H1 (cell line): Measurements from ENCODE around the gene CTRL. TPM values are rescaled to one million over a fixed set of nuclear protein-coding genes. Genes with fewer than 3 reads are reported as not detected.

Experiments used
- CTCF ChIA-PET: fragments of 300-600 bp; sonication (Branson Sonifier 250); formaldehyde crosslinking; loops from one replicate; lab custom pipeline; 2021; ENCODE audit not compliant: partially characterized antibody; lab: Charles Lee
- POLR2A ChIA-PET: fragments of 300-600 bp; sonication (Branson Sonifier 250); formaldehyde crosslinking; loops from one replicate; lab custom pipeline; 2021; ENCODE audit warnings: inconsistent platforms; ENCODE audit not compliant: partially characterized antibody; lab: Charles Lee
- DNase-seq, 2 experiments: peaks; one replicate each; pipeline versions ENCODE4 v3.0.0 to v3.0.0-alpha.2; 2010 to 2022; ENCODE audit warnings: low spot score in 2 of 2, low read depth in 1 of 2, mixed read lengths in 1 of 2
- FAIRE-seq: peaks from 2 replicates; lab custom pipeline; 2011; peaks lifted over from hg19 to GRCh38; lab: Jason Lieb, UNC
- H2AFZ ChIP-seq: 2 replicates; pipeline ENCODE4 v1.8.1; 2012; ENCODE audit warnings: low read length, inconsistent platforms
- H2AK5ac ChIP-seq: 2 replicates; pipeline ENCODE4 v1.6.1; 2013; ENCODE audit warnings: low read depth, low read length
- H2BK120ac ChIP-seq: replicated peaks from 2 replicates; pipeline ENCODE3; 2013; ENCODE audit warnings: low read depth, low read length, inconsistent platforms
- H2BK12ac ChIP-seq: 2 replicates; pipeline ENCODE4 v1.6.1; 2013; ENCODE audit warnings: low read depth, low read length
- H2BK15ac ChIP-seq: 2 replicates; pipeline ENCODE4 v1.6.1; 2013; ENCODE audit warnings: low read length
- H2BK20ac ChIP-seq: 2 replicates; pipeline ENCODE4 v1.6.1; 2013; ENCODE audit warnings: low read length
- H2BK5ac ChIP-seq: 2 replicates; pipeline ENCODE4 v1.6.1; 2013; ENCODE audit warnings: low read depth, low read length
- H3K14ac ChIP-seq: 2 replicates; pipeline ENCODE4 v1.6.1; 2013; ENCODE audit warnings: inconsistent platforms; ENCODE audit not compliant: insufficient read length
- H3K18ac ChIP-seq: 2 replicates; pipeline ENCODE4 v1.6.1; 2013; ENCODE audit warnings: low read length; ENCODE audit errors: extremely low read depth
- H3K23ac ChIP-seq: 2 replicates; pipeline ENCODE4 v1.6.1; 2013; ENCODE audit warnings: inconsistent platforms; ENCODE audit not compliant: insufficient read length
- H3K23me2 ChIP-seq: 2 replicates; pipeline ENCODE4 v1.6.1; 2013; ENCODE audit warnings: low read depth, low read length
- H3K27ac ChIP-seq: 2 replicates; pipeline ENCODE4 v1.6.1; 2011; ENCODE audit warnings: low read depth, low read length, inconsistent platforms
- H3K27me3 ChIP-seq, 4 experiments: replicated peaks in 1 of 4; 1 replicate in 1 of 4; 2 replicates in 3 of 4; pipeline versions ENCODE4 v1.6.1 to v1.8.1; 2011 to 2013; ENCODE audit warnings: low read length in 3 of 4, mild to moderate bottlenecking in 3 of 4, inconsistent platforms in 2 of 4, mixed read lengths in 2 of 4, moderate library complexity in 1 of 4; ENCODE audit not compliant: control insufficient read depth in 3 of 4, insufficient read depth in 3 of 4; ENCODE audit errors: extremely low read depth in 1 of 4
- H3K36me3 ChIP-seq, 4 experiments: 2 replicates each; pipeline versions ENCODE4 v1.6.1 to v1.8.1; 2011 to 2013; ENCODE audit warnings: mild to moderate bottlenecking in 4 of 4, low read length in 3 of 4, moderate library complexity in 2 of 4, control low read depth in 1 of 4, inconsistent platforms in 1 of 4; ENCODE audit not compliant: insufficient read depth in 4 of 4, control insufficient read depth in 2 of 4
- H3K4ac ChIP-seq: replicated peaks from 2 replicates; pipeline ENCODE3; 2013; ENCODE audit warnings: low read length, low read depth, mixed read lengths, inconsistent platforms; ENCODE audit not compliant: insufficient read length
- H3K4me1 ChIP-seq, 4 experiments: replicated peaks in 1 of 4; 1 replicate in 1 of 4; 2 replicates in 3 of 4; pipeline versions ENCODE4 v1.6.1 to v1.8.1; 2011 to 2013; ENCODE audit warnings: low read length in 3 of 4, inconsistent platforms in 2 of 4, mixed read lengths in 1 of 4; ENCODE audit not compliant: insufficient read depth in 4 of 4, control insufficient read depth in 3 of 4
- H3K4me2 ChIP-seq, 2 experiments: 2 replicates each; pipeline versions ENCODE4 v1.6.1 to v1.8.1; 2011 to 2013; ENCODE audit warnings: low read depth in 2 of 2, low read length in 2 of 2, control low read depth in 1 of 2, inconsistent platforms in 1 of 2, mild to moderate bottlenecking in 1 of 2; ENCODE audit not compliant: insufficient read depth in 1 of 2
- H3K4me3 ChIP-seq, 4 experiments: fragments of 200-600, 300-600 bp in 1 of 4; sonication (generic), shearing (Covaris generic), sonication (Bioruptor Twin) in 1 of 4; 2 replicates each; pipeline versions ENCODE4 v1.5.1 to v1.8.1; 2011 to 2016; ENCODE audit warnings: low read length in 4 of 4, low read depth in 3 of 4, control low read depth in 2 of 4, inconsistent platforms in 2 of 4, mild to moderate bottlenecking in 2 of 4, mixed read lengths in 1 of 4, moderate library complexity in 1 of 4; ENCODE audit not compliant: insufficient read depth in 2 of 4; ENCODE audit errors: extremely low read depth in 1 of 4
- H3K56ac ChIP-seq: replicated peaks from 2 replicates; pipeline ENCODE3; 2013; ENCODE audit warnings: low read depth, mild to moderate bottlenecking, mixed read lengths, low read length, inconsistent platforms; ENCODE audit not compliant: insufficient read length
- H3K79me1 ChIP-seq: 2 replicates; pipeline ENCODE4 v1.6.1; 2013; ENCODE audit warnings: low read depth, low read length, control low read depth
- H3K79me2 ChIP-seq, 2 experiments: 2 replicates each; pipeline versions ENCODE4 v1.6.1 to v1.8.1; 2012 to 2013; ENCODE audit warnings: low read length in 2 of 2, mild to moderate bottlenecking in 2 of 2, inconsistent platforms in 1 of 2; ENCODE audit not compliant: insufficient read depth in 2 of 2, control insufficient read depth in 1 of 2
- H3K9ac ChIP-seq, 4 experiments: replicated peaks in 1 of 4; 1 replicate in 1 of 4; 2 replicates in 3 of 4; pipeline versions ENCODE4 v1.6.1 to v1.8.1; 2011 to 2013; ENCODE audit warnings: low read depth in 3 of 4, low read length in 3 of 4, control low read depth in 2 of 4, mild to moderate bottlenecking in 2 of 4, moderate library complexity in 2 of 4, inconsistent platforms in 1 of 4; ENCODE audit errors: extremely low read depth in 1 of 4
- H3K9me3 ChIP-seq, 2 experiments: 2 replicates each; pipeline versions ENCODE4 v1.6.1 to v1.8.1; 2012 to 2013; ENCODE audit warnings: mild to moderate bottlenecking in 2 of 2, moderate library complexity in 2 of 2, control low read depth in 1 of 2, inconsistent platforms in 1 of 2, low read depth in 1 of 2, low read length in 1 of 2, mixed read lengths in 1 of 2; ENCODE audit not compliant: insufficient read depth in 2 of 2
- H4K20me1 ChIP-seq, 2 experiments: replicated peaks in 1 of 2; 2 replicates each; pipeline versions ENCODE3 to v1.8.1; 2011 to 2013; ENCODE audit warnings: inconsistent platforms in 2 of 2, low read length in 2 of 2, mild to moderate bottlenecking in 1 of 2; ENCODE audit not compliant: insufficient read depth in 2 of 2, control insufficient read depth in 1 of 2
- H4K5ac ChIP-seq: 2 replicates; pipeline ENCODE4 v1.6.1; 2013; ENCODE audit warnings: low read length, low read depth, mixed read lengths, inconsistent platforms; ENCODE audit not compliant: insufficient read length
- H4K8ac ChIP-seq: 2 replicates; pipeline ENCODE4 v1.8.0; 2013; ENCODE audit warnings: mild to moderate bottlenecking, moderate library complexity, low read length, inconsistent platforms; ENCODE audit not compliant: insufficient read depth; ENCODE audit errors: extremely low read depth
- H4K91ac ChIP-seq: replicated peaks from 2 replicates; pipeline ENCODE3; 2013; ENCODE audit warnings: low read length, mixed read lengths, inconsistent platforms; ENCODE audit not compliant: insufficient read length
- CBX8 ChIP-seq: fragments of 300-800, 300-1000 bp; sonication (generic); IDR thresholded peaks from 2 replicates; pipeline ENCODE4 v1.7.1; 2016; ENCODE audit warnings: low read depth, low read length, borderline replicate concordance
- CEBPB ChIP-seq: IDR thresholded peaks from 2 replicates; pipeline ENCODE4 v1.6.1; 2012; ENCODE audit warnings: low read depth, low read length
- CTCF ChIP-seq, 3 experiments: IDR thresholded peaks; 1 replicate in 2 of 3; 2 replicates in 1 of 3; pipeline versions ENCODE4 v1.5.1 to v1.6.1; 2011; ENCODE audit warnings: low read length in 3 of 3, mild to moderate bottlenecking in 3 of 3, inconsistent platforms in 2 of 3, low read depth in 1 of 3, moderate library complexity in 1 of 3; ENCODE audit not compliant: insufficient read depth in 1 of 3; ENCODE audit errors: control extremely low read depth in 1 of 3
- KDM4A ChIP-seq: IDR thresholded peaks from one replicate; pipeline ENCODE4 v1.7.1; 2012; ENCODE audit warnings: low read depth, mild to moderate bottlenecking, moderate library complexity, low read length, inconsistent platforms; ENCODE audit not compliant: severe bottlenecking
- MAX ChIP-seq: IDR thresholded peaks from 2 replicates; pipeline ENCODE4 v1.6.1; 2012; ENCODE audit warnings: inconsistent platforms
- PHF8 ChIP-seq: fragments of 200-600 bp; sonication (generic); conservative IDR thresholded peaks from 2 replicates; pipeline ENCODE4 v1.7.1; 2012; ENCODE audit warnings: low read depth, mild to moderate bottlenecking, inconsistent platforms, low read length, moderate library complexity
- SAP30 ChIP-seq: fragments of 300-600 bp; sonication (generic); IDR thresholded peaks from 2 replicates; pipeline ENCODE4 v1.7.1; 2012; ENCODE audit warnings: low read length, moderate library complexity, mild to moderate bottlenecking, inconsistent platforms; ENCODE audit not compliant: insufficient read depth, insufficient replicate concordance
- SP1 ChIP-seq: IDR thresholded peaks from 2 replicates; pipeline ENCODE4 v1.6.1; 2011; ENCODE audit warnings: low read depth, low read length
- TAF1 ChIP-seq: IDR thresholded peaks from 2 replicates; pipeline ENCODE4 v1.6.1; 2011; ENCODE audit warnings: mild to moderate bottlenecking, low read depth, low read length
- TAF7 ChIP-seq: optimal IDR thresholded peaks from 2 replicates; pipeline ENCODE3; 2011; ENCODE audit warnings: low read depth, mild to moderate bottlenecking, inconsistent platforms, low read length, moderate library complexity, borderline replicate concordance
- TBP ChIP-seq: IDR thresholded peaks from 2 replicates; pipeline ENCODE4 v1.6.1; 2011; ENCODE audit warnings: low read depth, low read length, improper control_type of control experiment
- WGBS, 2 experiments: shearing (Covaris generic) in 1 of 2; methylation state at CpG; one replicate each; pipeline versions ENCODE4 v1.1.6 to v1.1.7; 2013 to 2015; ENCODE audit warnings: low lambda C conversion rate in 2 of 2, mixed read lengths in 2 of 2, inconsistent platforms in 1 of 2, low coverage in 1 of 2, missing lambda C conversion rate in 1 of 2; ENCODE audit not compliant: insufficient replicate concordance in 2 of 2, insufficient coverage in 1 of 2, insufficient read length in 1 of 2; ENCODE audit errors: extremely low coverage in 1 of 2, missing lambda C conversion rate in 1 of 2; 5-methylcytosine and 5-hydroxymethylcytosine counted together
- polyA plus RNA-seq, 7 experiments: library from polyadenylated mRNA; depleted of rRNA in 3 of 7; stranded (reverse) in 5 of 7; unstranded in 2 of 7; fragments of >200 nt in 5 of 7; fragments of 200-250 nt in 2 of 7; gene quantifications; 1 replicate in 5 of 7; 2 replicates in 1 of 7; 4 replicates in 1 of 7; pipeline versions ENCODE4 v1.2.1 to v1.2.3, GENCODE V29; 2011 to 2013; ENCODE audit warnings: missing spikeins in 2 of 7, mixed read lengths in 2 of 7
- total RNA-seq: library from RNA; stranded (reverse); fragmentation: NEBNext Ultra II Directional; extraction: Animal tissue kit (Norgen Biotek cat#: 25700); gene quantifications from 2 replicates; pipeline ENCODE4 v1.2.1, GENCODE V29; 2021

Gene CTRL
- total and polyA plus RNA-seq, 2 of the 8 experiments (the other 6 are each of a cell fraction or from before 2014, with no cell fraction given) = 1.7 to 4.2 TPM

- no peak for FAIRE-seq
- CTCF ChIA-PET = interaction anchor here (1.7 to 21.8 kb wide), 3 partner anchors 54 to 207 kb away, joined by 4 to 623 read pairs (median 6); partner anchors contain the start of genes CTRL, LCAT and PSMB10
- TF ChIP-seq TAF1 (no peak), CTCF (IDR thresholded peaks at IDR 0.05; ENCODE audit: control extremely low read depth in 1 of 3, insufficient read depth in 1 of 3, low read depth in 1 of 3, low read length in 3 of 3) (no peak), CEBPB (no peak), TBP (no peak), TAF7 (no peak), CBX8 (no peak), PHF8 (no peak), SP1 (no peak), KDM4A (no peak), SAP30 (no peak), MAX (no peak)
Measured at GRCh38 chr16:67879936-67880335, 51.7 kb downstream of the CTRL start.

More at GRCh38 chr16:67879936-67880335, 51.7 kb downstream of the CTRL start:
- Histone ChIP-seq H3K4me1 (peaks cover under 1 to 6% (median 3%) of the 10 kb centered on the region in 4 experiments; a peak in 6 of 7 replicates), H4K5ac (no peak overlapping the region), H2AK5ac (no peak overlapping the region), H2BK15ac (no peak overlapping the region), H3K4ac (no peak overlapping the region), H3K9ac (no peak overlapping the region), H3K27ac (no peak overlapping the region), H4K91ac (no peak overlapping the region), H3K56ac (no peak overlapping the region), H3K79me2 (peaks cover 0 to 14% of the 10 kb centered on the region in 2 experiments; a peak in 2 of 4 replicates), H4K20me1 (peaks cover 19% of the 10 kb centered on the region in 2 experiments), H3K23ac (no peak overlapping the region), H3K36me3 (peaks cover 34 to 60% (median 49%) of the 10 kb centered on the region in 4 experiments), H2BK20ac (no peak overlapping the region), H3K14ac (no peak overlapping the region), H3K4me3 (no peak overlapping the region), H2BK5ac (no peak overlapping the region), H4K8ac (no peak overlapping the region), H3K9me3 (no peaks in the 10 kb centered on the region), H2BK120ac (no peak overlapping the region), H2BK12ac (no peak overlapping the region), H3K23me2 (0 out of 2 replicates have a peak, but pooled peaks cover 1% of the 10 kb centered on the region), H3K4me2 (no peak overlapping the region), H3K18ac (no peak overlapping the region), H3K27me3 (no peaks in the 10 kb centered on the region), H2AFZ (no peak overlapping the region), H3K79me1 (peaks cover 6% of the 10 kb centered on the region)
- no peak for DNase-seq
- POLR2A ChIA-PET = interaction anchor here (1.0 to 1.4 kb wide), 3 partner anchors 14 to 60 kb away, joined by 3 to 4 read pairs (median 3); no protein-coding TSS in a partner anchor
- 87% methylated on average over 5 of the region's 5 CpGs; no CpG with 5 or more reads in 1 of the 2 experiments for WGBS, 2 experiments
